K562 (cell line): ENCODE results near the gene METTL25B. TPM values are rescaled to one million over a fixed set of nuclear protein-coding genes. Genes with fewer than 3 reads are reported as not detected.

Experiments
- ARID4B ChIP-seq: sonication (generic); formaldehyde crosslinking; IDR thresholded peaks from 2 replicates; pipeline ENCODE4 v1.8.0; 2022; ENCODE audit warnings: mild to moderate bottlenecking, missing genetic modification reagents
- CCAR2 ChIP-seq: fragments of 200-400 bp; formaldehyde crosslinking; IDR thresholded peaks from 2 replicates; pipeline ENCODE4 v1.6.1; 2017; ENCODE audit warnings: mild to moderate bottlenecking, low read depth, low read length
- CGGBP1 ChIP-seq: fragments of 250-450 bp; sonication (Bioruptor Pico); IDR thresholded peaks from 2 replicates; pipeline ENCODE4 v1.9.0; 2021; ENCODE audit warnings: mild to moderate bottlenecking
- DEAF1 ChIP-seq: fragments of 450-650 bp; formaldehyde crosslinking; IDR thresholded peaks from 2 replicates; pipeline ENCODE4 v1.4.0; 2020; ENCODE audit warnings: mild to moderate bottlenecking, moderate library complexity
- ETV5 ChIP-seq: sonication (generic); formaldehyde crosslinking; IDR thresholded peaks from 2 replicates; pipeline ENCODE4 v1.4.0; 2020; ENCODE audit warnings: low read depth, mild to moderate bottlenecking, missing genetic modification reagents
- FOXA3 ChIP-seq, 2 experiments: fragments of 450-650 bp in 1 of 2; sonication (generic) in 1 of 2; formaldehyde crosslinking; IDR thresholded peaks in 1 of 2; conservative IDR thresholded peaks in 1 of 2; 2 replicates each; pipeline versions ENCODE4 v1.4.0 to v1.8.0; 2020 to 2022; ENCODE audit warnings: mild to moderate bottlenecking in 2 of 2, missing genetic modification reagents in 1 of 2
- KAT7 ChIP-seq: sonication (generic); formaldehyde crosslinking; IDR thresholded peaks from 2 replicates; pipeline ENCODE4 v1.8.0; 2022; ENCODE audit warnings: missing genetic modification reagents, mild to moderate bottlenecking, borderline replicate concordance
- KDM1A ChIP-seq, 2 experiments: fragments of 450-650 bp; IDR thresholded peaks; 2 replicates each; pipeline ENCODE4 v1.6.1; 2016; ENCODE audit warnings: mild to moderate bottlenecking in 2 of 2
- MAZ ChIP-seq, 2 experiments: fragments of 450-650 bp in 1 of 2; sonication (generic) in 1 of 2; formaldehyde crosslinking; IDR thresholded peaks in 1 of 2; conservative IDR thresholded peaks in 1 of 2; 2 replicates each; pipeline versions ENCODE4 v1.4.0 to v1.5.0; 2020; ENCODE audit warnings: mild to moderate bottlenecking in 1 of 2, missing genetic modification reagents in 1 of 2
- SP2 ChIP-seq: IDR thresholded peaks from 2 replicates; pipeline ENCODE4 v1.6.1; 2011; ENCODE audit warnings: mild to moderate bottlenecking, low read depth, low read length, moderate library complexity; ENCODE audit not compliant: poor library complexity, severe bottlenecking; ENCODE audit errors: extremely low read depth
- ZFP30 ChIP-seq: fragments of 250-450 bp; sonication (Bioruptor Pico); IDR thresholded peaks from 2 replicates; pipeline ENCODE4 v1.8.0; 2022; ENCODE audit warnings: moderate library complexity, mild to moderate bottlenecking, inconsistent platforms, borderline replicate concordance
- polyA plus RNA-seq, 8 experiments: library from polyadenylated mRNA; depleted of rRNA in 4 of 8; stranded (reverse) in 5 of 8; unstranded in 3 of 8; fragments of >200 nt; fragmentation: Nextera tagmentation in 2 of 8; fragmentation: Illumina TruSeq in 1 of 8; extraction: Ambion mirVana in 2 of 8; extraction: Trizol in 1 of 8; gene quantifications; 2 replicates each; pipeline versions ENCODE4 v1.2.1 to v1.2.3, GENCODE V29; 2011 to 2014; ENCODE audit warnings: inconsistent platforms in 1 of 8, missing spikeins in 1 of 8
- total RNA-seq, 7 experiments: library from RNA; depleted of rRNA in 6 of 7; stranded (reverse); fragments of >200 nt in 6 of 7; fragmentation: Illumina TruSeq in 2 of 7; extraction: Trizol in 2 of 7; gene quantifications; 2 replicates each; pipeline versions ENCODE4 v1.2.1 to v1.2.3, GENCODE V29; 2011 to 2021; ENCODE audit warnings: low replicate concordance in 1 of 7
- TF ChIP-seq, protein P1 (sequence below): fragments of 250-450 bp; sonication (Bioruptor Pico); IDR thresholded peaks from 2 replicates; pipeline ENCODE4 v1.8.0; 2022; ENCODE audit warnings: moderate library complexity, mild to moderate bottlenecking, inconsistent platforms
- TF ChIP-seq, protein P2 (sequence below): sonication (generic); formaldehyde crosslinking; IDR thresholded peaks from 2 replicates; pipeline ENCODE4 v1.8.0; 2023; ENCODE audit warnings: mild to moderate bottlenecking, missing genetic modification reagents
- TF ChIP-seq, protein P3 (sequence below): IDR thresholded peaks from 2 replicates; pipeline ENCODE4 v1.6.1; 2016; ENCODE audit warnings: missing genetic modification characterization, missing compliant biosample characterization

The METTL25B gene
- total and polyA plus RNA-seq, 9 of the 15 experiments (the other 6 are each of a cell fraction or from before 2014, with no cell fraction given), result 7.7 to 48.3 (median 33.1) TPM

DNA sequence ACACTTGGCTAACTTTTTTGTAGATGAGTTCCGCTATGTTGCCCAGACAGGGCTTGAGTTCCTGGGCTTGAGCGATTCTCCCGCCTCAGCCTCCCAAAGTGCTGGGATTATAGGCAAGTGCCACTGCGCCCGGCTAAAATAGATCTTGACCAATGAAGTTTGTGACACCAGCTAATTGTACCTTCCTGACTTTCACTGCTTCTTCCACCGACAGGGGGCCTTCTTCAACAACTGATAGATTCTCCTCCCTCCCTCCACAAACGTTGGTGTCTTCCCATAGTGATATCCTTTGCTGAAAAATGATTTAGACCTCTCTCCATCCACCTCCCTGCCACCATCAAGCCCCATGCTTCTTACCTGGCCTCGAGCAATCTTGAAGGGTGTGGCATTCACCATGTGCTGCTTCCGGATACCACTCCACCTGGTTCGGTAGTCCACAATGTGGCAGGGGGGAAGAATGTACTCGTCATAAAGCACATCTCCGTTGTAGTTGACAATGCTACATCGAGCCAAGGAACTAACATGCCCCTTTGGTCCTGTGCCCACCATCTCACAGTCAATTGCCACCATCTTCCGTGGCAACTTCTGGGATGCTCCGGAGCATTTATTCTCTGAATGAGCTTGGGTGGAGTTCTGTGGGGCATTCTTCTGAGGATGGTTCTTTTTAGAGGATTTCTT, 1.6 kb upstream of the METTL25B start (continued):
- TF ChIP-seq CCAR2, result no peak
- TF ChIP-seq, protein P1, sequence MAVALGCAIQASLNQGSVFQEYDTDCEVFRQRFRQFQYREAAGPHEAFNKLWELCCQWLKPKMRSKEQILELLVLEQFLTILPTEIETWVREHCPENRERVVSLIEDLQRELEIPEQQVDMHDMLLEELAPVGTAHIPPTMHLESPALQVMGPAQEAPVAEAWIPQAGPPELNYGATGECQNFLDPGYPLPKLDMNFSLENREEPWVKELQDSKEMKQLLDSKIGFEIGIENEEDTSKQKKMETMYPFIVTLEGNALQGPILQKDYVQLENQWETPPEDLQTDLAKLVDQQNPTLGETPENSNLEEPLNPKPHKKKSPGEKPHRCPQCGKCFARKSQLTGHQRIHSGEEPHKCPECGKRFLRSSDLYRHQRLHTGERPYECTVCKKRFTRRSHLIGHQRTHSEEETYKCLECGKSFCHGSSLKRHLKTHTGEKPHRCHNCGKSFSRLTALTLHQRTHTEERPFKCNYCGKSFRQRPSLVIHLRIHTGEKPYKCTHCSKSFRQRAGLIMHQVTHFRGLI, result no peak
- TF ChIP-seq ZFP30 (CRISPR knock-in tag), result no peak
- TF ChIP-seq KAT7 (CRISPR knock-in tag), result no peak
- TF ChIP-seq ARID4B (CRISPR knock-in tag), result no peak; the same call in 1 of the 2 replicates
- TF ChIP-seq, protein P2, sequence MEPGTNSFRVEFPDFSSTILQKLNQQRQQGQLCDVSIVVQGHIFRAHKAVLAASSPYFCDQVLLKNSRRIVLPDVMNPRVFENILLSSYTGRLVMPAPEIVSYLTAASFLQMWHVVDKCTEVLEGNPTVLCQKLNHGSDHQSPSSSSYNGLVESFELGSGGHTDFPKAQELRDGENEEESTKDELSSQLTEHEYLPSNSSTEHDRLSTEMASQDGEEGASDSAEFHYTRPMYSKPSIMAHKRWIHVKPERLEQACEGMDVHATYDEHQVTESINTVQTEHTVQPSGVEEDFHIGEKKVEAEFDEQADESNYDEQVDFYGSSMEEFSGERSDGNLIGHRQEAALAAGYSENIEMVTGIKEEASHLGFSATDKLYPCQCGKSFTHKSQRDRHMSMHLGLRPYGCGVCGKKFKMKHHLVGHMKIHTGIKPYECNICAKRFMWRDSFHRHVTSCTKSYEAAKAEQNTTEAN (CRISPR knock-in tag), result 0 out of 2 replicates have a peak, but pooled peaks have one; percentile 22
- TF ChIP-seq DEAF1, result peak; percentile 59
- TF ChIP-seq ETV5 (CRISPR knock-in tag), result 0 out of 2 replicates have a peak, but pooled peaks have one; percentile 32
- TF ChIP-seq MAZ (CRISPR knock-in tag; conservative IDR thresholded peaks at IDR 0.05 in 1 of 2, IDR thresholded peaks at IDR 0.05 in 1 of 2), result peak in 1 of 2 experiments; percentile 59; a peak in 3 of 4 replicates
- TF ChIP-seq CGGBP1 (CRISPR knock-in tag), result no peak
- TF ChIP-seq SP2, result no peak
- TF ChIP-seq, protein P3, sequence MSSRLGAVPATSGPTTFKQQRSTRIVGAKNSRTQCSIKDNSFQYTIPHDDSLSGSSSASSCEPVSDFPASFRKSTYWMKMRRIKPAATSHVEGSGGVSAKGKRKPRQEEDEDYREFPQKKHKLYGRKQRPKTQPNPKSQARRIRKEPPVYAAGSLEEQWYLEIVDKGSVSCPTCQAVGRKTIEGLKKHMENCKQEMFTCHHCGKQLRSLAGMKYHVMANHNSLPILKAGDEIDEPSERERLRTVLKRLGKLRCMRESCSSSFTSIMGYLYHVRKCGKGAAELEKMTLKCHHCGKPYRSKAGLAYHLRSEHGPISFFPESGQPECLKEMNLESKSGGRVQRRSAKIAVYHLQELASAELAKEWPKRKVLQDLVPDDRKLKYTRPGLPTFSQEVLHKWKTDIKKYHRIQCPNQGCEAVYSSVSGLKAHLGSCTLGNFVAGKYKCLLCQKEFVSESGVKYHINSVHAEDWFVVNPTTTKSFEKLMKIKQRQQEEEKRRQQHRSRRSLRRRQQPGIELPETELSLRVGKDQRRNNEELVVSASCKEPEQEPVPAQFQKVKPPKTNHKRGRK (tag), result no peak; the same call in 1 of the 2 replicates
- TF ChIP-seq KDM1A (IDR thresholded peaks at IDR 0.05), result peak in 1 of 2 experiments; percentile 8; a peak in 1 of 4 replicates
- TF ChIP-seq FOXA3 (CRISPR knock-in tag; conservative IDR thresholded peaks at IDR 0.05 in 1 of 2, IDR thresholded peaks at IDR 0.05 in 1 of 2), result no peak
